ENCODE results near the gene FANCM. TPM values are rescaled to one million over a fixed set of nuclear protein-coding genes. Genes with fewer than 3 reads are reported as not detected.
A peak's percentile ranks its signal among the peaks of the same experiment; 100 is the strongest.

FANCM gene
- total and polyA plus RNA-seq, 2 experiments from 2014 or later = 5.6 to 12.4 TPM

DNA sequence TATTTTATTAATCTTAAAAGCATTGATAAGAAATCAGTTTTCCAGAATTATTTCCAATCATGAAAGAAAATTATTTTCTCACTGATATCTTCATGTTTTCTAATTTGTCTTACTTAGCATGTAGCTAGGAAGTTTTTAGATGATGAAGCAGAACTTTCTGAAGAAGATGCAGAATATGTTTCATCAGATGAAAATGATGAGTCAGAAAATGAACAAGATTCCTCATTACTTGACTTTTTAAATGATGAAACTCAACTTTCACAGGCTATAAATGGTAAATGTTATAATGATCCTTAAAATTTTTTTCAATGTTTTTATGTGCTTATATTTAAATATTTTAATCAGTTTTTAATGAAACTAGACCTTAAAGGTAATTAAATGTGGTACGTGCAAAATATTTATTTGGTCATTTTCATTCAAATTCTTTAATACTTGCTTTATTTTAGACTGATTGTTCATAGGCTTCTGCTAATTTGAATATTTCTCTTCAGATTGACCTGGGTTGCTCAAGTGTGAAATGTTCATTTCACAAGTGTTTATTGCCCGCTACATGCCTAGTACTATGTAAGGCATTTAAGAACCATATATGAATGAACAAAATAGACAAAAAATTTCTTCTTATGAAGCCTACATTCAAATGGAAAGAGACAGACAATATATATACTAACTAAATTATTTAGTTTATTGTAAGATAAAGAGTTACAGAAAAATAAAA lies 49.5 kb downstream of the FANCM start:
- peaks cover 10% of the 10 kb centered on the region for H3K36me3 ChIP-seq
- DNase-seq (ENCODE audit: low read depth in 1 of 2, low spot score in 1 of 2) = no peak

DNA sequence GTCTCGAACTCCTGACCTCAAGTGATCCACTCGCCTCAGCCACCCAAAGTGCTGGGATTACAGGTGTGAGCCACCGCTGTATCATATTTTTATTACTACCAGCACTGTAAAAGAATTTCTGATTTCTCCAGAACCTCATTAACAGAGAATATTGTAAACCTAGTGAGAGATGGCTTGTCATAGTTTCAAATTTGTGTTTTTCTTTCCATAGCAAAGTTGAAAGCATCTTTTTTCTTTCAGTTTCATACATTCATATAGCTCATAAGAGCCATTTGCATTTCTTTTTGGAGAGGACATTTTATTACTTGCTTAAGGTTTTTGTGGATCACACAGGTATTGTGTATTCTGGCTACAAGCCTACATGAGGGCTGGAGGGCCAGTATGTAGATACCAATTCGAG lies 59.2 kb downstream of the FANCM start:
- Histone ChIP-seq H3K4me3 (no peak overlapping the region), H3K9me3 (ENCODE audit: low read depth) (no peaks in the 10 kb centered on the region), H3K27me3 (no peaks in the 10 kb centered on the region), H3K27ac (no peak overlapping the region), H3K36me3 (no peaks in the 10 kb centered on the region), H3K4me1 (ENCODE audit: low read depth) (no peaks in the 10 kb centered on the region)
- no peak for TF ChIP-seq CTCF (IDR thresholded peaks at IDR 0.05; ENCODE audit: low read depth, low read length)
- no peak for DNase-seq (ENCODE audit: low read depth in 1 of 2, low spot score in 1 of 2)

More for the DNA sequence above, 49.5 kb downstream of the FANCM start:
- TF ChIP-seq CTCF (IDR thresholded peaks at IDR 0.05; ENCODE audit: low read depth, low read length) = no peak
- Histone ChIP-seq H3K4me1 (ENCODE audit: low read depth) (no peaks in the 10 kb centered on the region), H3K27ac (no peak overlapping the region), H3K4me3 (no peak overlapping the region), H3K27me3 (no peaks in the 10 kb centered on the region), H3K9me3 (ENCODE audit: low read depth) (no peaks in the 10 kb centered on the region)

GRCh38 chr14:45198551-45198950 lies 62.8 kb downstream of the FANCM start:
- DNase-seq (ENCODE audit: low read depth in 1 of 2, low spot score in 1 of 2) = peak in 1 of 2 donors; percentile 64
- no peaks in the 10 kb centered on the region for H3K27me3 ChIP-seq
- TF ChIP-seq CTCF (IDR thresholded peaks at IDR 0.05; ENCODE audit: low read depth, low read length) = no peak
- H3K27ac ChIP-seq = no peak overlapping the region
- no peaks in the 10 kb centered on the region for H3K4me1 ChIP-seq (ENCODE audit: low read depth)
- H3K4me3 ChIP-seq = no peak overlapping the region
- peaks cover 4% of the 10 kb centered on the region for H3K36me3 ChIP-seq
- no peaks in the 10 kb centered on the region for H3K9me3 ChIP-seq (ENCODE audit: low read depth)

- H3K36me3 ChIP-seq = peaks cover 9% of the 10 kb centered on the region
- TF ChIP-seq CTCF (IDR thresholded peaks at IDR 0.05; ENCODE audit: low read depth, low read length) = no peak
- peak overlapping the region; percentile 15 for H3K27ac ChIP-seq
- no peaks in the 10 kb centered on the region for H3K4me1 ChIP-seq (ENCODE audit: low read depth)
- peak in 1 of 2 donors; percentile 30 for DNase-seq (ENCODE audit: low read depth in 1 of 2, low spot score in 1 of 2)
- no peaks in the 10 kb centered on the region for H3K27me3 ChIP-seq
- no peaks in the 10 kb centered on the region for H3K9me3 ChIP-seq (ENCODE audit: low read depth)
- H3K4me3 ChIP-seq = no peak overlapping the region
These were observed 63.5 kb downstream of the FANCM start for GRCh38 chr14:45199230-45199629.

- TF ChIP-seq CTCF (IDR thresholded peaks at IDR 0.05; ENCODE audit: low read depth, low read length) = no peak
- H3K36me3 ChIP-seq = peaks cover 16% of the 10 kb centered on the region
- no peaks in the 10 kb centered on the region for H3K27me3 ChIP-seq
- no peak overlapping the region for H3K4me3 ChIP-seq
- DNase-seq (ENCODE audit: low read depth in 1 of 2, low spot score in 1 of 2) = peak; percentile 26 to 29
- no peak overlapping the region for H3K27ac ChIP-seq
- H3K4me1 ChIP-seq (ENCODE audit: low read depth) = no peaks in the 10 kb centered on the region
- H3K9me3 ChIP-seq (ENCODE audit: low read depth) = no peaks in the 10 kb centered on the region
These were observed 66.2 kb downstream of the FANCM start for GRCh38 chr14:45201905-45202304.
